Loucy (cell line): Measurements from ENCODE around the gene PHF20.

ENCODE experiments used
- H2AFZ ChIP-seq: fragments of 200-600 bp; sonication (generic); 2 replicates; pipeline ENCODE4 v1.6.0; 2016; ENCODE audit warnings: antibody characterized with exemption, mild to moderate bottlenecking, low read length, moderate library complexity
- H3F3A ChIP-seq: fragments of 200-600 bp; 2 replicates; pipeline ENCODE4 v1.6.0; 2016; ENCODE audit warnings: antibody characterized with exemption, low read depth, mild to moderate bottlenecking
- H3K27me3 ChIP-seq: fragments of 200-600 bp; sonication (generic); 2 replicates; pipeline ENCODE4 v1.6.1; 2014; ENCODE audit warnings: low read length, mild to moderate bottlenecking; ENCODE audit not compliant: insufficient read depth, poor library complexity, severe bottlenecking
- H3K36me3 ChIP-seq: fragments of 200-600 bp; sonication (generic); 2 replicates; pipeline ENCODE4 v1.6.1; 2016; ENCODE audit warnings: low read length; ENCODE audit not compliant: insufficient read depth
- H3K4me1 ChIP-seq: fragments of 200-600 bp; sonication (generic); 2 replicates; pipeline ENCODE4 v1.5.1; 2014; ENCODE audit warnings: low read length, mild to moderate bottlenecking; ENCODE audit not compliant: insufficient read depth, poor library complexity, severe bottlenecking
- H3K4me2 ChIP-seq: fragments of 200-600 bp; sonication (generic); 2 replicates; pipeline ENCODE4 v1.6.0; 2014; ENCODE audit warnings: antibody characterized with exemption, low read length, low read depth, mild to moderate bottlenecking; ENCODE audit not compliant: poor library complexity, severe bottlenecking
- H3K4me3 ChIP-seq: fragments of 200-600 bp; sonication (generic); 2 replicates; pipeline ENCODE4 v1.5.1; 2014; ENCODE audit warnings: low read length, mild to moderate bottlenecking, mixed read lengths; ENCODE audit not compliant: poor library complexity, severe bottlenecking
- H3K79me2 ChIP-seq: fragments of 200-600 bp; sonication (generic); 2 replicates; pipeline ENCODE4 v1.6.1; 2014; ENCODE audit warnings: low read length; ENCODE audit not compliant: insufficient read depth
- H3K9ac ChIP-seq: fragments of 200-600 bp; sonication (generic); 2 replicates; pipeline ENCODE4 v1.6.0; 2014; ENCODE audit warnings: mild to moderate bottlenecking, low read depth, low read length, moderate library complexity; ENCODE audit not compliant: poor library complexity, severe bottlenecking
- H3K9me2 ChIP-seq: fragments of 200-600 bp; sonication (generic); replicated peaks from 2 replicates; pipeline ENCODE4 v1.6.1; 2016; ENCODE audit warnings: low read depth, low read length, mixed read lengths
- H3K9me3 ChIP-seq: fragments of 200-600 bp; sonication (generic); 2 replicates; pipeline ENCODE4 v1.6.1; 2014; ENCODE audit warnings: mild to moderate bottlenecking, antibody characterized with exemption, low read length, low read depth; ENCODE audit not compliant: insufficient read depth
- H4K20me1 ChIP-seq: fragments of 200-600 bp; sonication (generic); 2 replicates; pipeline ENCODE4 v1.6.0; 2014; ENCODE audit warnings: antibody characterized with exemption, low read length, mild to moderate bottlenecking; ENCODE audit not compliant: insufficient read depth, poor library complexity, severe bottlenecking
- CTCF ChIP-seq: fragments of 200-600 bp; sonication (generic); conservative IDR thresholded peaks from 2 replicates; pipeline ENCODE4 v1.5.1; 2014; ENCODE audit warnings: mild to moderate bottlenecking, antibody characterized with exemption, low read length
- EZH2phosphoT487 ChIP-seq: fragments of 200-600 bp; IDR thresholded peaks from 2 replicates; pipeline ENCODE4 v1.6.1; 2018; ENCODE audit warnings: antibody characterized with exemption, mild to moderate bottlenecking, moderate library complexity, borderline replicate concordance

Gene PHF20

GRCh38 chr20:35821807-35822242 is 50.0 kb downstream of the PHF20 start:
- H3K4me3 ChIP-seq = no peak overlapping the region
- no peaks in the 10 kb centered on the region for H3F3A ChIP-seq
- H2AFZ ChIP-seq = no peak overlapping the region
- no peaks in the 10 kb centered on the region for H3K27me3 ChIP-seq
- H3K9me3 ChIP-seq = no peaks in the 10 kb centered on the region
- H3K9me2 ChIP-seq = no peaks in the 10 kb centered on the region
- peaks cover 9% of the 10 kb centered on the region; the same call in 1 of the 2 replicates for H3K79me2 ChIP-seq
- H4K20me1 ChIP-seq = no peaks in the 10 kb centered on the region
- no peak overlapping the region for H3K9ac ChIP-seq
- TF ChIP-seq EZH2phosphoT487 (no peak), CTCF (no peak)
- peaks cover 14% of the 10 kb centered on the region; the same call in 1 of the 2 replicates for H3K36me3 ChIP-seq
- H3K4me2 ChIP-seq = no peak overlapping the region
- H3K4me1 ChIP-seq = no peaks in the 10 kb centered on the region

GRCh38 chr20:35823147-35823546 is 51.3 kb downstream of the PHF20 start:
- H3K27me3 ChIP-seq = no peaks in the 10 kb centered on the region
- no peaks in the 10 kb centered on the region for H4K20me1 ChIP-seq
- no peak overlapping the region for H3K9ac ChIP-seq
- H3F3A ChIP-seq = no peaks in the 10 kb centered on the region
- no peak overlapping the region for H2AFZ ChIP-seq
- H3K9me3 ChIP-seq = no peaks in the 10 kb centered on the region
- peaks cover 14% of the 10 kb centered on the region; the same call in 1 of the 2 replicates for H3K36me3 ChIP-seq
- H3K79me2 ChIP-seq = peaks cover 9% of the 10 kb centered on the region; the same call in 1 of the 2 replicates
- TF ChIP-seq EZH2phosphoT487 = no peak
- TF ChIP-seq CTCF = no peak
- no peak overlapping the region for H3K4me2 ChIP-seq
- no peaks in the 10 kb centered on the region for H3K9me2 ChIP-seq
- H3K4me3 ChIP-seq = no peak overlapping the region
- H3K4me1 ChIP-seq = no peaks in the 10 kb centered on the region

GRCh38 chr20:35823937-35824336 is 52.1 kb downstream of the PHF20 start:
- peaks cover 14% of the 10 kb centered on the region; the same call in 1 of the 2 replicates for H3K36me3 ChIP-seq
- TF ChIP-seq EZH2phosphoT487 (no peak), CTCF (no peak)
- H4K20me1 ChIP-seq = no peaks in the 10 kb centered on the region
- H3F3A ChIP-seq = no peaks in the 10 kb centered on the region
- no peak overlapping the region for H3K4me2 ChIP-seq
- no peaks in the 10 kb centered on the region for H3K27me3 ChIP-seq
- H3K4me1 ChIP-seq = no peaks in the 10 kb centered on the region
- no peak overlapping the region for H3K9ac ChIP-seq
- no peaks in the 10 kb centered on the region for H3K9me3 ChIP-seq
- H3K79me2 ChIP-seq = peaks cover 9% of the 10 kb centered on the region; the same call in 1 of the 2 replicates
- no peak overlapping the region for H2AFZ ChIP-seq
- H3K4me3 ChIP-seq = no peak overlapping the region
- no peaks in the 10 kb centered on the region for H3K9me2 ChIP-seq
